GM10248 (cell line): ENCODE measurements around the gene TIMP4.

ENCODE experiments used
- CTCF ChIA-PET: fragments of 300-600 bp; sonication (Branson Sonifier 250); formaldehyde crosslinking; extraction: SDS; loops from one replicate; lab custom pipeline; 2021; ENCODE audit warnings: antibody characterized with exemption; lab: Yijun Ruan, JAX
- POLR2A ChIA-PET: fragments of 350-650 bp; sonication (Branson Sonifier 250); formaldehyde crosslinking; extraction: SDS; loops from one replicate; lab custom pipeline; 2020; ENCODE audit warnings: antibody characterized with exemption; lab: Yijun Ruan, JAX
- DNase-seq: peaks from one replicate; pipeline ENCODE4 v3.0.0; 2012; ENCODE audit errors: extremely low spot score
- TF ChIP-seq, protein P1 (sequence below): IDR thresholded peaks from 2 replicates; pipeline ENCODE4 v1.5.1; 2012; ENCODE audit warnings: mild to moderate bottlenecking, low read depth; ENCODE audit errors: extremely low read depth, missing control alignments, control extremely low read depth

The TIMP4 gene

DNA sequence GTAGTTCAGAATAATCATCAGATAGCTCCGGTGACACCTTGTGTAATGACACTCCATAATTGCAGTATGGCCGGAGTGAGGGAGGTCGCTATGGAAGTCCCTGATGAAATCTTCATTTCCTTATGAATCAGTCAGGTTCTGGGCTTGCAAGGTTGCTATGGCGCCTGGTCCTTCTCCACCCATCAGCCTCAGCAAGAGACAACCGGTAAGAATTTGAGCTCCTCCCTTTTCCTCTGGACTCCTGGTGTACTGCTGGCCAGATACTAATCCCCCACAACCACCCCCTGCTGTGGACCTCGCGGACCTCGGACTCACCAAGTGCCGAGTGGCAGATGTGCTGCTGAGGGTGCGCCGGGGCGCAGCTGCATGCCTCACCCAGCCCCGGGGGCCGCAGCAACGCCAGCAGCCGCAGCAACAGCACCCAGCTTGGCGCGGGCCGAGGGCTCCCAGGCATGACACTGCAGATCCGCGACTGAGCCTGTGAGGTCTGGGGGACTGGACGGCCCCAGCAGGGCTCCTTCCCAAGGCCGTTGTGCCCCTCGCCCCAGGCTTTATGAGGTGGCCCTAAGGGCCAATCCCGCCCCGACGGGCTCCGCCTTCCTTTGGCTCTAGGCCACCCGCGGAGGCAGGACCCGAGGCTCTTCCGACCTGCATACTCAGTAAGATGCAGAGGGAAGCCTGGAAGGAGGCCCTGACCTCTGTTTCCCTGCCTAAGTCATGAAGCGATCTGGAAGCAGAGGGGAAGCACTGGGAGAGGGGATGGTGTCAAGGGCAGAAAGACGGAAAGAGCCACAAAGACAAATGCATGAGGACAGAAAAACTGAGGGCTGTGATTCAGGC, at the start of gene TIMP4:
TIMP4 (minus strand) TSS at position 526 of the 840 bp plus-strand sequence; CDS start at position 454, 72 bp downstream.
- TF ChIP-seq, protein P1, sequence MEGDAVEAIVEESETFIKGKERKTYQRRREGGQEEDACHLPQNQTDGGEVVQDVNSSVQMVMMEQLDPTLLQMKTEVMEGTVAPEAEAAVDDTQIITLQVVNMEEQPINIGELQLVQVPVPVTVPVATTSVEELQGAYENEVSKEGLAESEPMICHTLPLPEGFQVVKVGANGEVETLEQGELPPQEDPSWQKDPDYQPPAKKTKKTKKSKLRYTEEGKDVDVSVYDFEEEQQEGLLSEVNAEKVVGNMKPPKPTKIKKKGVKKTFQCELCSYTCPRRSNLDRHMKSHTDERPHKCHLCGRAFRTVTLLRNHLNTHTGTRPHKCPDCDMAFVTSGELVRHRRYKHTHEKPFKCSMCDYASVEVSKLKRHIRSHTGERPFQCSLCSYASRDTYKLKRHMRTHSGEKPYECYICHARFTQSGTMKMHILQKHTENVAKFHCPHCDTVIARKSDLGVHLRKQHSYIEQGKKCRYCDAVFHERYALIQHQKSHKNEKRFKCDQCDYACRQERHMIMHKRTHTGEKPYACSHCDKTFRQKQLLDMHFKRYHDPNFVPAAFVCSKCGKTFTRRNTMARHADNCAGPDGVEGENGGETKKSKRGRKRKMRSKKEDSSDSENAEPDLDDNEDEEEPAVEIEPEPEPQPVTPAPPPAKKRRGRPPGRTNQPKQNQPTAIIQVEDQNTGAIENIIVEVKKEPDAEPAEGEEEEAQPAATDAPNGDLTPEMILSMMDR: no peak
- CTCF ChIA-PET: interaction anchor here (0.8 to 4.1 kb wide), 5 partner anchors 17 to 321 kb away, joined by 3 to 13 read pairs (median 3); no protein-coding TSS in a partner anchor
- no peak for DNase-seq
- POLR2A ChIA-PET: no interaction called here

DNA sequence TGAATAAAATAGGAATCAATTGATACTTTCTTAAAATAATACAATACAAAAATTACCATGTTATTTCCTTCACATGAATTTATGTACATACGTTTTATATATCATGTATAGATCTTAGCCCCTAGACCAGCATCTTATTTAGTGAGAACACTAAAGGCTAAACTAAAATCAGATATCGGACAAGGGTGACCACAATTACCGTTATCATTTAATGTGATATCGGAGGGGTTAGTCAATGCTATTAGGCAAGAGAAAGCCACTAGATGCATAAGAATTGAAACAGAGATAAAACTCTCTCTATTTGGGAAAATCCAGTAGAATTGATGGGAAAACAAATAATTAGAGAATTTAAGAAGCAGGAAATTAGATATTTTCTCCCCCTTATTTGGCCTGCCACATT, 46.5 kb upstream of the TIMP4 start:
- ChIA-PET POLR2A (no interaction called here), CTCF (no interaction called here)
- TF ChIP-seq, protein P1: no peak
- no peak for DNase-seq

DNA sequence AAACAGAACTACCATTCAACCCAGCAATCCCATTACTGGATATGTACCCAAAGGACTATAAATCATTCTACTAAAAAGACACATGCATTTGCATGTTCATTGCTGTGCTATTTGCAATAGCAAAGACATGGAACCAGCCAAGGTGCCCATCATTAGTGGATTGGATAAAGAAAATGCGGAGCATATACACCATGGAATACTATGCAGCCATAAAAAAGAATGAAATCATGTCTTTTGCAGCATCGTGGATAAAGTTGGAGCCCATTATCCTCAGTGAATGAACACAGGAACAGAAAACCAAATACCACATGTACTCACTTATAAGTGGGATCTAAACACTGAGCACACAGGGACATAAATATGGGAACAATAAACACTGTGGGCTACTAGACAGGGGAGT, 43.1 kb upstream of the TIMP4 start:
- DNase-seq: no peak
- ChIA-PET POLR2A (no interaction called here), CTCF (interaction anchor here (1.1 kb wide), 1 partner anchor 13 kb away, joined by 4 read pairs; no protein-coding TSS in a partner anchor)
- TF ChIP-seq, protein P1: no peak

DNA sequence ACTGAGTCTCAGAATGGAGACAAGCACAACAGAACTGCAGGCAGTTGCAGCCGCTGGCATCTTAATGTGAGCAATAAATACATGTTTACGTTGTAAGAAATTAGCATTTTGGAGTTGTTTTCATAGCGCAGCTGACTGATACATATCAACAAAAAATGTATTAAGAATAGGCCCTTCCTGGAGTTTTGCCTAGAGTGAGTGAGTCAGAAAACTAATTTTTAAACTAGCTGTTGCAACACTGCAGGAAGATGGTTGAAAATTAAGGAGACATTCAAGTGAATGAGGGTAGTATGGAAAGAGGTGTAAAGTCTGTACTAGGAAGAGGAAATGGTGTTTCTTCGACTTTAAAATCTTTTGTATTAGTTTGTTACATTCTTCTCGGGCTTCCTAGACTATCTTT, 39.6 kb upstream of the TIMP4 start:
- TF ChIP-seq, protein P1: no peak
- CTCF ChIA-PET: interaction anchor here (1.6 to 7.6 kb wide), 3 partner anchors 10 to 23 kb away, joined by 3 to 76 read pairs (median 6); no protein-coding TSS in a partner anchor
- no peak for DNase-seq
- POLR2A ChIA-PET: no interaction called here

DNA sequence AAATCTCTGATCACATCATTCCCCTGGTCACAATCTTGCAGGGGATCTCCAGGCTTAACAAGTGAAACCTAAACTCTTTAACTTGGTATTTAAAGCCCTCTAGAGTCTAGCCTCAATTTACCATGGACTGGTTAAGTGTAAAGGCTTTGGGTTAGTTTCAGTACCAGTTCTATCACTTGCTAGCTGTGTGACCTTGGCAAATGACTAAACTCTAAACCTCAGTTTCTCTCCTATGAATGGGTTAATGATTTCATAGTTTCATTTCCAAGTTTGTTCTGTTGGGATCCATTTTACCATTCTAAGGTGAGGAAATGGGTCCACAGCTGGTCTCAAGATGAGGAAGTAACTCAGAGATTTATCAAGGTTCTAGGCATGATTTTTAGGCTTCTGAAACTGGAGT, 38.8 kb upstream of the TIMP4 start:
- DNase-seq: no peak
- TF ChIP-seq, protein P1: no peak
- ChIA-PET CTCF (interaction anchor here (1.1 to 7.6 kb wide), 2 partner anchors 12 to 19 kb away, joined by 3 to 76 read pairs; no protein-coding TSS in a partner anchor), POLR2A (no interaction called here)

DNA sequence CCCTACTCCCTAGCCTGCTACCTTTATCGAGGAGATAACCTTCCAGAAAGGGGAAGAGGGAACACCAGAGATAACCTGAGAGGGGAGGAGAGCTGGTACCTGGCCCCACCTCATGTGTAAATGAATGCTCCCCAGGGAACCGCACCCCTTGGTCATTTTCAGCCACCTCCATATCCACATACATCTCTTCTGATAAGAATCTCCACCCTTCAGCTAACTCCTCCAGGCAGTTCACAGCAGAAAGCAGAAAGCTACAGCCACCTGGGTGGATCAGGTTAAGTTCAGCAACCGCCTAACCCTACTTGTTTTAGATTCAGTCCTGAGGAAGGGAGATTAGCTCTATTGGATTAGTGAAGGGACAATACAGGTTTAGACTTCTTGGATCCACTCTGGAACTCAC, 38.0 kb upstream of the TIMP4 start:
- TF ChIP-seq, protein P1: no peak
- ChIA-PET POLR2A (no interaction called here), CTCF (interaction anchor here (1.1 to 7.6 kb wide), 3 partner anchors 15 to 62 kb away, joined by 3 to 76 read pairs (median 6); no protein-coding TSS in a partner anchor)
- DNase-seq: no peak
